ENCODE data around the gene IFNK.
A peak's percentile ranks its signal among the peaks of the same experiment; 100 is the strongest.

IFNK gene

DNA sequence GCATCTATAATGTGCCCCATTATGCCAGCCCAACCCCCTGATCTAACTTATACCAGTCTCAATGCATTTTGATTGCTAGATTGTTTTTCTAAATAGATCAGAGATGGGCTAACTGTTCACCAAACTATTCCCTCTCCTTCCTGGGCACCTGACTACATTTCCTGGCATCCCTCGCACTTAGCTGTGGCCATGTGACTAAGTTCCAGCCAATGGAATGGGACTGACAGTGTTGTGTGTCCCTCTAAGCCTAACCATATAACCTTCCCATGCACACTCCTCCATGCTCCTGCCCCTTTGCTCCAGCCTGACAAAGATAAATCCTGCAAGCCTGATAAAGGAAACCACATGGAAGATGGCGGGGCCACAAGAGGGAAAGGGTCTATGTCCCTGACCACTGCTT, 12.3 kb upstream of the IFNK start:
- DNase-seq: no peak
- ATAC-seq: no peak

DNA sequence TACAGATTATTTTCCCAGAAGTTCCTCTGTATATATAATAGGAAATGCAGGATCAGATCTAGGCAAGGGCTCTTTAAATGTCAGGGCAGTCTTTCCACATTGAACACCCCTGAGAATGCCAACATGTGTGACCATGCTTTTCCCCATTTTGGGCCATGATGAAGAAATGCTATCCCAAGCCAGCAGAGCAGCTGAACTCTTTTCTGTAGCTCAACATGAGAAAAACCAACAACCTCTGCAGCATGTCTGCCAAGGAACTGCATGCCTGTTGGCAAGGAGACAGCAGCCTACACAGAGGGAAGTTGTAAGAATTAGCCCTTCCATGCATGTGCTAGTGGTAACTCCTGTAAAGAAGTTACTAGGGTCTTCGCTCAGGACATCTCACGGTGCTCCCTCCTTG, 9.5 kb upstream of the IFNK start:
- no peak for DNase-seq
- ATAC-seq: no peak

DNA sequence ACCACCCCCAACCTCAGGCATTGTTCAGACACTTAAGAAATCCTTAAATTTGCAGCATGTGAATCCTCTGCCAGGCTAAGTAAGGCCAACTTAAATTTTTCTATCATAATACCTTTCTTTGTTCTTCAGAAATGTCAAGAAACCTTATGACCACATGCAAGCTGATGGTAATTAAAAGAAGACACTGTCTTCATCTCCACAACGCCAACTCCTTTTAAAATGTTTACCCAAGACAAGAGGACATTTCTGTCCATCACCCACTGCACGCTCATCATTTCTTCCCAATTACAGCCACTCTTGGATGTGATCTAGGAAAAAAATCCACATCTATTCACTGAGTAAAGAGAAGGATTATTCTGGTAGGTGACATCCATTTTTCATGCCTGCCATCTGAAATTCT, 6.1 kb upstream of the IFNK start:
- ATAC-seq: no peak

DNA sequence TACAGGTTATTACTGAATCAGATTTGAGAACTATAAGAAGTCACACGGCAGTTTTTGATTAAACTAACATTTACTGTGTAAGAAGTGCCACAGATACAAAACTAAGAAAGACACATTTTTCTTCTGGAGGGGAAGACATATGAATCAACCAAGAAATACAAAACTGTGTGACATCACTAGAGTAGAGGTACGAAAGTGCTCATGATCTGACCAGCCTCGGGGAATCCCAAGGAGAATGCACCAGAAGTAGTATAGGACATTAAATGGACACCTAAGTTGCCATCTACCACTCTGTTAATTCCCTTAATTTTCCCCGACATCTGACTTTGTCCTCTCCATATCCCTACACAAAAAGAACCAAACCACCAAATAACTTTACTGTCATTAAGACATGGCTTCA, 5.3 kb upstream of the IFNK start:
- ATAC-seq (no peak), DNase-seq (no peak)

More for the DNA sequence above, 6.1 kb upstream of the IFNK start:
- DNase-seq: no peak

DNA sequence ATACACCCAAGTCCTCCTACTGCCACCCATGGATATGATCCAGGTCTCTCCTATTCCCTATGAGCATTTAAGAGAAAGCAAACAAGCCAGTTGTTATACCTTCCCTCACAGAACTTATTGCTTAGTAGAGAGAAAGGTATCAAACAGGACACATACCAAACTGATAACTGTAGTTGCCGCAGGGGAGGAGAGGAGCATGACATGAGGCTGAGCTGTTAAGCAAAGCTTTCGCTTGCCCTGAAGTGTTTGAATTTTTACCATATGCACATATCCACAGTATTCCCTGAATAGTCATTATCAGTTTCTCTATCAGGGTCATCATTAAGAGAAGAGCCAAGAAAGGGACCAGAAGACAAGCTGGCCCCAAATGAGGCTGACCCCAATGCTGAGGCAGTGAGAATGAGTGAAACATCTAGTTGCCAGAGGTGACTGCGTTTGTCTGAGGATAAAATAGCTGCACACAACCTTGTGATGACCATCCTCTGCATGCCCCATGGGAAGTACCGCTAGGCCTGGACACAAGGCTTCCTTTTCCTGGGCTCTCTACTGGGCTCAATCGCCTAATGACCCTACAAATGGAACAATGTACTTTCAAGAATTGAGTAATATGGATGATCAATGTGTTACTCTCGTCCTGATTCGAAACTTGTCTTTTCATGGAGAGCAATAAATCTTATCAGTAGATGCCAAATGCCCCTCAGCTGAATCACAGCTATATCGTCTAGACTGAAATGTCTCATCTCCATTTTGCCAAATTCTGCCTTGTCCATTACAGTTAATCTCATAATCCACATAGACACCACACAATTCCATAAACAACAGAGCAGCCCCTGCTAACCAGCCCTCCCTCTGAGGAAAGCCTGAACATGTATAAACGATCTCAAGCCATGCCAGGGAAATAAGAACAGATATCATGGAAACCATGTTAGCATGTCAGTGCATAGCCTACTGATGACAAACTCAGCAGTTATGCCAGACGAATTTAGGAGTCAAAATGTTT, 4.3 kb upstream of the IFNK start:
- ATAC-seq (no peak), DNase-seq (no peak)

DNA sequence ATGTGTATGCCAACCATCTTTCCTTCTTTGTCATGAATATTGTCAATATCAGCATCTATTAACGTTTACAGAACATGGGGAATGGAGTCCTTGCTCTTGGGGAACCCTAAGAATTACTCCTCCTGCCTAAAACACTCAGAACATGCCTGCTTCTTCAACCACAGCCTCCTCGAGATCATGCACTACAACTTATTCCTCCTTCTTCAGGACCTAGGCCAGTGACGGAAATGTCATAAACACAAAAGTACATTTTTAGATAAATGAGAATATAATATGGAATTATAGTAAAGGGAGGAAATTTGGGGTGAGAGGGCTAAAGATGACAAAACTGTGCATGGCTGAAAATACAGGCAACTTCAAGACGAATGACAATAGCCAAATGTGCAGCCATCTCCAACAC, 3.1 kb upstream of the IFNK start:
- no peak for ATAC-seq

DNA sequence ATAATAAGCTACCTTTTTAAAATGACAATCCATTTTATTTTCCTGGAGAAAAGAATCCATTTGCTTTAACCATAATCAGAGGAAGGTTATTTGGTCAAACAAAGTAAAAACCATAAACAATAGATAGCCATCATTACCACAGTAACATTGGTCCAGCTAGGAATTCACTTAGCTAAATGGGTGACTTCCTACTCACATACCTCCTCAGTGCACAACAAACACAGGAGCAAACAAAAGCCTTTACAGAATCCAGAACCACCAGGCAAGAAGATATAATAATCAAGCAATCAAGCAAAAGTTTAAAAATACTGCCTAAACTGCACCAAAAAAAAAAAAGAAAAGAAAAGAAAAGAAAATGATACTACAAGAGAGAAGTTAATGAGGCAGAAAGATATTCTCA, 949 bp upstream of the IFNK start:
- ATAC-seq: no peak
- DNase-seq: no peak

More for the DNA sequence above, 3.1 kb upstream of the IFNK start:
- no peak for DNase-seq

DNA sequence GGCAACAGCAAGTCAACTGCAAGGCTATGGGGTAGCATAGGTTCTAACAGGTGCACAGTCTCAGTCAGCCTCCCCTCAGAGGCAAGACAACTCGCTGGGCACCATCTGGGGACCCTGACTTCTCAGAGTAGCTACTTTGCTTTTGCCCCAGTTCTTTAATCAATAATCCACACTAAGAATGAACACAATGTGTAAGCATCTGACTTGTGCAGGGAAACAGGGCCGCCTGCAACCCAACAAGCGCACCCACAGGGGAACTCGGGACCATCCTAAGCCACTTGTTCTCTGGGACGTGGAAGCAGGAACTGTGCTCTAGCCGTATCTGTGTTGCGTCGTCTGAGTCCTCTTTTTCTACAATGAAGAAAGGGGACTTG, 3.6 kb downstream of the IFNK start:
- no peak for DNase-seq
- ATAC-seq: no peak

DNA sequence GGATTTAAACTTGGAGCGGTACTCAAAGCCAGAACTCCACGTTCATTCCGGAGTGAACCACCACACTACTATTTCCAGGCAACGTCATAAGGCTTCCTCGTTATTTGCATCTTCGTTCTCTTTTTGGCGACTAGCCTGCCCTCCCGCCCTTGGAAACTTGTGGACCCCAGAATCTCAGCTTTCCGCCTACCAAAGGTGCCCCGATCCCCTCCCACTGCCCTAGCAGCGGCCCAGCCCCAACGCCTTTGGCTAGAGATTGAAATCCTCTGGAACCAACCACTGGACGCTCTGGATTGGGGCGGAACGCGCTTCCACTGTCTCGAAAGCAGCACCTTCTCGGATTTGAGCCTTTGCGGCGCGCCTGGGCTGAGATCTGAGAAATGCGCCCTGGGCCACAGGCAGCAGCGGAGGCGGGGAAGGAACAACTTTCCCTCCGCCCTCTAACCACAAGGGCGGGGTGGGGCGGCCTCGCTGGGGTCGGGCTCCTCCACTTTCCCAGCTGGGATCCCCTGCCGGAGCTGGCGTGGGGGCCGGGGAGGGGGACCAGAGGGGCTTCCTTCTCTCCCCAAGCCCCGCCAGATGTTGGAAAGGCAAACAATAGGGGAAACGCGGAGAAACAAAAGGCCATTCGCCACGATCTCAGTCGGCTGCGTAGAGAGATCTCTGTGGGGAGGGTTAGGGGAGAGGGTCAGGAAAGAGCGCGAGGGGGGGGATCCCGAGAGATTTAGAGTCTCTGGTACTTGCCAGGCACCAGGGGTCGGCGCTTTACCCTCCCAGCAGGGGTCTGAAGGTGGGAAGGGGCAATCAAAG, 4.2 kb downstream of the IFNK start:
- DNase-seq: peak; percentile 69

DNA sequence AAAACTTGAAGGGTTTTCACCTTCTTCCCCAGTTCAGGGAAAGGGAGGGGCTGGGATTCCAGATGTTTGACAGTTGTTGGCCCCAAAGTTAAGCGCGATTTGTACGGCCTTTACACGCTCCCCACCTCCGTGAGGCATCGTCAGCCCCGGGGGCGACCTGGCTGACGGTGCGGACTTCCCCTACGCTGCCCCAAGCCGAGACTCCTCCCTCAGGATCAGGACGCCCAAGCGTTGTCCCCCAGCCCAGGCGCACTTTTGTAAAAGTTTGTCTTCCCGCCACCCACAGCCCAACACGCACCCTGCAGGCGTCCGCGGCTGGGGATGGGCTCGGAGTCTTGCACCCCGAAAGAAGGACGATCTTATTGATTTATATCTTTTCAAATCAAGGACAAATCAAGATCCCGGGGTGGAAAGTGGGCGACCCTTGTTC, 4.8 kb downstream of the IFNK start:
- peak; percentile 86 for ATAC-seq
- DNase-seq: peak; percentile 67

More for the DNA sequence above, 4.2 kb downstream of the IFNK start:
- ATAC-seq: peak; percentile 60

DNA sequence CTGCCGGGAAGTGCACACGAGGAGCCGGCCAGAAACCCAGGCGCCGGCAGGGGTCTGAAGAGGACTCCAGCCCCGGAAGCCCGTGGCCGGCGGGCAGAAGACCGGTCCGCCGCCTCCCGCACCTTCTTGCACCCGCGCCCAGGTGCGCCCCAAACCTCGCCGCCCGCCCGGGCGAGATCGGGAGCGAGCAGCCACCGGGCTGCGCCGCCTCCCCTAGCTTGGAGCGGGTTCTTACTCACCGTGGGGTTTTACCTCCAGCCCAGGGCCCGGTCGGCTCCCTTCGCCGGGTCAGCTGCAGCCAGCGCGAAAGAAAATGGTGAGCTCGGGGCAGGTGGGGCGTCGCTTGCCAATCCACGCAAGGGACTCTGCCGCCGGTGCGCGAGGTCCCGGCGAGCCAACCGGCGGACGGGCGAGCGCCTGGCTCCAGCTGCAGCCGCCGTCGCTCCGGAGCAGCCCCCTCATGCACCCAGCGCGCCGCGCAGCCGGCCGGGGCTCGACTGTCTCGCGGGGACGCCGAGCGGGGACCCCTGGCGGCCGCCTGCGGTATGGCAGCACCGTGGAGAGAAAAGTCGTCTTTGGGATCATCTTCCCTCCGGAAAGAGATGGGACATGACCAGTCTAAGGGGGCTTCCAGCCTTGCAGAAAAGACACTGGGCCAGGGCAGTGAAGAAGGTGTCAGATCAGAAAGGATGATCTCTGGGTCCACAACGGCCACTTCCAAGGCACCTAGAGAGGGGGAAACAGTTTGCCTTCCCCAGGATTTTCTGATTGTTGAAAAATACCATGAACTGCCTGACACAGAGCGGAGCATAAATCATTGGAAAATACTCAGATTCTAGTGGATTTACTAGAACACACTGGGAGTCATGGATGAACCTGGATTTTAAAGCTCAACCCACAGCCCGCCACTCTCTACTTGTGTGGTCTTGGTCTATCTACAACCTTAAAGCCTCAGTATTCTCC, 5.5 kb downstream of the IFNK start, which contains the start of gene MOB3B:
Gene MOB3B, minus strand, starts transcription at position 499 of the 963 bp plus-strand sequence. CDS start 74,264 bp downstream, outside the sequence.
- DNase-seq: peak; percentile 89
- peak; percentile 85 for ATAC-seq

DNA sequence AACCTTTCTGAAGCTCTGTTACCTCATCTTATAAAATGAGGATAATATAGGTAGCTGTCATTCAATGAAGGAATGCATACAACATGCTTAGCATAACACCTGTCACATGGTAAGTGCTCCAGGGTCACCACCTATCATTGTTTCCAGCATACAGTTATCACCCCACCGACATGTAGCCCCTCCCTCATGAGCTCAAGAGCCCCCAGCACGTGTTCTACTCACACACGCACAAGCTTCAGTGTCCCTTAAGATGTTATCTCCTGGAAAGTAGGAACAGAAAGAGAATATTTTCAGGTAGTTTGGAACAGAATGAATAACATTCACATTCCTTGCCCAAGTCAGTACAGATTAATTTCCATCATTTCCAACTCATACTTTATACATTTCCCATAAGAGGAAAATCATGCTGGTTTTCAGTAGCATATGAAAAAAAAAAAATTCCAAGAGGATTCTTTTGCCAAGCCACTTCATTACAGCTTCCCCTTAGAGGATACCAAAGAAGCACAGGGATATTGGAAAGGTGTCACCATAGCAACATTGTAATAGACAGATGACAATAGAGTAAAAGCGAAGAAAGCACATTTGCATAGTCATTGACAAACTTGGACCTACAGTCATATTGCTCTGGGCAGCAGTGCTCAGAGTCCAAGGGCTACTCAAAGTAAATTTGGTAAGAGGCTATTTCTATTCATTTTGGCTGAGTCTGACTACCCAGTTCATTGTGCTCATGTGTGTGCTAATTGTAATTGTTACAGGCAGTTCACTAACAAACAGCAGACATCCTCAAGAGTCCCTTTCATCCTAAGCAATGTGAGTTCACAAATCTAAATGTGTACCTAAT, 7.0 kb downstream of the IFNK start:
- no peak for ATAC-seq
- no peak for DNase-seq

DNA sequence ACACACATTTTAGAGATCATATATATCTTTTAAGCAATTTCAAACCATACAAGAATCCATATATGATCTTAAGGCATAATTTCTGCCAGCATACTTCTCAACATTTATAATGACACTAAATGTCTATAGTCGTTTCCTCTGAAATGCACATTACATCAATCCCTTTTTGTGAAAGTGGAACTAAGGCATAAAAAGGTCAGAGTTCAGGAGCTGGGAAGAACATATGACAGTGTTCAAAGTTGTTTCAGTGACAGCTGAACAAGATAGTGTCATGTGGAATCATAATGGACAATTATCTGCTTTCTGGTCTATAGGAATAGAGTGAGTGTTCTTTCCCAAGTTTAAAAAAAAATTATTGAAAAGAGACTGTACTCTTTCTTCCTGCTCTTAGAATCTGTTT, 8.0 kb downstream of the IFNK start:
- no peak for ATAC-seq
- DNase-seq: no peak

DNA sequence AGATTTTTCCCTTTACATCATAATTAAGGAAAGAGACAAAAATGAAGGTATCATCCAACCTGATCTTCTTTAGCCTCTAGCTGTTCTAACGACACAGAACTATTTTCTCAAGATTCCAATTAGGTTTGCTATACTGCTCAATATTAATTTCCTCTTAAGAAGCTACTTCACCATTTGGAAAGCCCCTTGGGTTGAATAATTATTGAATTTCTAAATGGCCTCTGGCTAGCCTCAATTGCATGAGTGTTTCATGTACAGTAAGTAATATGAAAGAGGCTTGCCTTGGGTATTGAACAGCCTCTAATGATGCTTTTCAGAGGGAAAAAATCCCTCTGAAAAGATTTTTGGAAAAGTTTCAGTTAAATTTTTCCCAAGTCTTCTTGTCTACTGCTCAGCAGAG, 9.2 kb downstream of the IFNK start:
- DNase-seq (no peak), ATAC-seq (no peak)

DNA sequence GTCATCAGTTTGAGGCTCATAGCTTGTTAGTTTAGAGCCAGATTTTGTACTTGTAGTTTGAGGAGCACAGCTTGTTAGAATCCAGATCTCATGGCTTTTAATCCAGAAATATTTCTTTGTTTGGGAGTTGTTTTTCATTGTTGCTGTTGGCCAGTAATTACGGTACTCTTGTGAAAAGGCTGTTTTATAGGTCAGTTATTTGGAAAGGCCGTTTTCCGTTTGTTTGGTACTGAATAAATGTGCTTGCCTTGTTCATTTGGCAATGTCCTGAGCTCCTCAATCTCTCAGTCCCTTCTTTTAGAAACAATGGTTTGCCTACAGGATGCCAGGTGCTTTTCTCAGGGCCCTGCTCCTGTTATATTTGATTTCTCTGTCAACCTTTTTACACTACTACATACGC, 10.0 kb downstream of the IFNK start:
- DNase-seq (no peak), ATAC-seq (no peak)

DNA sequence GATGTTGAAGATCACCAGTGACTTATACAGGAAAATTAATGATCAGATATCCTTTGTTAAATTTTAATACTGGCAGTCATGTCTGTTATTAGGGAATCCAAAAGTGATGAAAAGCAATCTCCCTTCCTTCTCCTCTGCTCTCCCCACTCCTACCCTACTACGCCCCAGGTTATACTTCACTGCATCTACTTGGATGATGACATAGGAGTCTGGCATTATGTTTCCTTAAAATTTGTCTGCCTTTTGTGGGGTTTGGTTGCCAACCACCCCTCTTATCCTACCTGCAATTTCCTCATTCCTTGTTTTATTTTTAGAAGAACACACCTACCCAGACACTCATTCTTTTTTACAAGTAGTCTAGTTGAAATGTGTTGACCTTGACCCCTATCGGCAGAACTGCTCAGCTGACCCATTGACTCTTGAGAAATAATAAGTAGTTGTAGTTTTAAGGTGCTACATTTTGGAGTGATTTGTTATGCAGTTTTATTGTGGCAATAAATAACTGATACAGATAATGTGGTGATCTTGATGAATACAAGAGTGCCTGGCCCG, 10.6 kb downstream of the IFNK start:
- DNase-seq (no peak), ATAC-seq (no peak)

DNA sequence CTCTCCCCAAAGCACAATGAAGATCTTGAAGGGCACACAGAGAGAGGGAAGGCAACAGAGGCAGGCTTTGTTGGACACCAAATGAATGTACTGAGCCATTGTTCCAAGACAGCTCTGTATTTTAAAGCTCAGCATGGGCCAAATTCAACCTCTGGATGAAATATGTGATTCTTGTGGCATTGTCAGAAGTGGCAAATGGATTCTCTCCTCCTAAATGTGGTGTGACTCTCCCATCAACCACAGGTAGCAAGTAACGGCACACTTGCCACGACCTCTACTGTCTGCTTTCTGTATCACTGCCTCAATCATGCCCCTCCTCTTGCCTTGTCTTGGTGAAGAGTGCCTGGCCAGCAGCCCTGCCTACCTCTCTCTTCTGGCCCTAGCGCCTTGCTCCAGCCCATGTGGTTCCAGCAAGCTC, 11.6 kb downstream of the IFNK start:
- DNase-seq (no peak), ATAC-seq (no peak)

DNA sequence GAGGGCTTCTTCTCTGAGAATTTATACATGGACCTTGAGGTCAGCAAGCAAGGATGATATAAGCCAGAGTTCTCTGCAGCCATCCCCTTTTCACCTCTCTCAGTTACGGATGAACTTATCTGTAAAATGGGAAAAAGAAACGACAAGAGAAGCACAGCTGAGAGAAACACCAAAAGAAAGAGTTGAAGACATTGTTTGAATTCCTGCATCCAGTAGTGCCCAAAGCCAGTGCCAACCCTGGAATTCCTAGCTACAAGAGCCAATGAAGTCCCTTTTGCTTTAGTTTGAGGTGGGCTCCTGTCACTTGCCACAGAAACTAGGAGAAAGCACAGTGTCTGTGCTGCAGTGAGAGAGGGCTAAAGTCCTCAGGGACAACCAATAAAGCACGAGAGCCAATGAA, 12.1 kb downstream of the IFNK start:
- ATAC-seq: no peak
- DNase-seq: no peak

DNA sequence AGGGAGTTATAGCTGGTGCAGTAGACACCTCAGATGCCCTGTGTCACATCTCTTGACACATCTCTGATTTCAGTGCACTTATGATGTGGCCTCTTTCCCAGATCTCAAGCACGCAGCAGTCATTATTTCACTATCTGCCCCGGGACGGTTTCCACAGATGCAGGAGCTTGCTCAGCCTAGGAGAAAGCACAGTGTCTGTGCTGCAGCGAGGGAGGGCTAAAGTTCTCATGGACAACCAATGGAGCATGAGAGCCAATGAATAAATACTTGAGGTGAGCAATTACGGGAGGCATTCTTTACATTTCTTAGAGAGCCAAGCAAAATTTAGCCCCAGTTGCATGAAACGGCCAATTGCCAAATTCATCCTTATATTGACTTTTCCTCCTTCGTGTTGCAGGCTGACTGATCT, 12.9 kb downstream of the IFNK start:
- no peak for DNase-seq
- no peak for ATAC-seq

DNA sequence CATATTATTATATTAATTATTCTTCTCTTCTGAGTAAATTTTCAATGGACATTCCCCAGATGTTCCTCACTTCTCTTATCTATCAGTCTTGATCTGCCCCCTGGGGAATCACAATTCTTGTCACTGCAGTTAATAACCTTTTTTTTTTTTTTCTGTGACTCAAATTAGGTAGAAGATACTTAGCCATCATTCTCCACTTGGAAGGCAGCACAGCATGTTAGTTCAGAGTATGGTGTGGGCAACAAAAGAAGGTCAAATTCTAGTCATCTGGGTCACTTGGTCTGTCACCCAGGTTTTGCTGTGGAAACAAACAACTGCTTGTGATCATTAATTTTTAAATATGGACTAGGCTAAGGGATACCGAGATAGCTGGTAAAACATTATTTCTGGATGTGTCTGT, 13.7 kb downstream of the IFNK start:
- DNase-seq: no peak
- ATAC-seq: no peak

DNA sequence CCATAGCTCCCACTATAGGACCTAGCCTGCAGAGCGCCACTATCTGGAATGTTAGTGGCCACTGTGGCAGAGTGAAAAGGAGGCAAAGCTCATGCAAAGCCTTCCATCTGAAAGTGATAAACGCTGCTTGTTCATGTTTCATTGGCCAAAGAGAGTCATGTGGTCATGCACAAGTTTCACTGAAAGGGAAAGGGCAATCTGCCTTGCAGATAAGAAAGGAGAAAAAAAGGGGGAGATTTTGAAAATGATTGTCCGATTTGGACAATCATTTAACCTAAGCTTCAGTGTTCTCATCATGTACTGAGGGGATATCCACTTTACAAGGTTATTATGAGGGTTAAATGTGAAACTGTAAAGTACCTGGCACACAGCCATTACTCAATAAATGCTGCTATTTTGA, 14.6 kb downstream of the IFNK start:
- ATAC-seq: no peak

More for the DNA sequence above, 14.6 kb downstream of the IFNK start:
- DNase-seq: no peak

Measured in stimulated activated naive CD8-positive, alpha-beta T cell treated with anti-CD3 and anti-CD28 coated beads, Interleukin-15, Interleukin-2, amounts not matched to agents 100 U/mL and 50 U/mL, for 24 hours (primary cell).